OCI-LY3 (cell line): Measurements from ENCODE around the gene MMS22L.
A peak's percentile ranks its signal among the peaks of the same experiment; 100 is the strongest.

Experiments
- H2AFZ ChIP-seq: fragments of 200-600, 300-600 bp; shearing (Covaris generic); 2 replicates; pipeline ENCODE4 v1.6.0; 2014; ENCODE audit warnings: antibody characterized with exemption, low read depth, low read length
- H3K27ac ChIP-seq: fragments of 200-600, 300-600 bp; sonication (generic); 2 replicates; pipeline ENCODE4 v1.5.1; 2014; ENCODE audit warnings: mild to moderate bottlenecking, low read length, moderate library complexity, mixed read lengths
- H3K27me3 ChIP-seq: fragments of 200-600, 300-600 bp; sonication (generic); 2 replicates; pipeline ENCODE4 v1.6.1; 2014; ENCODE audit warnings: low read depth, low read length, mixed read lengths
- H3K36me3 ChIP-seq: fragments of 200-600, 300-600 bp; sonication (generic); replicated peaks from 2 replicates; pipeline ENCODE3; 2014; ENCODE audit warnings: low read depth, low read length, mixed read lengths
- H3K4me1 ChIP-seq: fragments of 300-600, 200-600 bp; sonication (generic); 2 replicates; pipeline ENCODE4 v1.6.1; 2014; ENCODE audit warnings: low read length, mixed read lengths
- H3K4me2 ChIP-seq: fragments of 200-600, 300-600 bp; sonication (generic); 2 replicates; pipeline ENCODE4 v1.6.1; 2014; ENCODE audit warnings: low read length, mixed read lengths
- H3K4me3 ChIP-seq: fragments of 300-600, 200-600 bp; sonication (generic); 2 replicates; pipeline ENCODE4 v1.5.1; 2014; ENCODE audit warnings: antibody characterized with exemption, mild to moderate bottlenecking, low read length, moderate library complexity
- H3K79me2 ChIP-seq: fragments of 300-600, 200-600 bp; shearing (Covaris generic); 2 replicates; pipeline ENCODE4 v1.6.1; 2014; ENCODE audit warnings: mild to moderate bottlenecking, low read length, mixed read lengths
- H3K9ac ChIP-seq: fragments of 300-600, 200-600 bp; shearing (Covaris generic); 2 replicates; pipeline ENCODE4 v1.6.0; 2014; ENCODE audit warnings: mild to moderate bottlenecking, low read length, moderate library complexity
- H3K9me3 ChIP-seq: fragments of 200-600, 300-600 bp; shearing (Covaris generic); 2 replicates; pipeline ENCODE4 v1.6.1; 2014; ENCODE audit warnings: low read length, mixed read lengths; ENCODE audit not compliant: insufficient read depth
- H4K20me1 ChIP-seq: fragments of 200-600, 300-600 bp; sonication (generic); 2 replicates; pipeline ENCODE4 v1.6.1; 2016; ENCODE audit warnings: low read length, mixed read lengths; ENCODE audit not compliant: insufficient read depth
- EZH2phosphoT487 ChIP-seq: fragments of 200-600 bp; shearing (Covaris generic); IDR thresholded peaks from 2 replicates; pipeline ENCODE4 v1.6.1; 2018; ENCODE audit warnings: antibody characterized with exemption, mixed run types, low read depth
- TF ChIP-seq, protein P1 (sequence below): fragments of 200-600, 300-600 bp; sonication (generic); IDR thresholded peaks from 2 replicates; pipeline ENCODE4 v1.5.1; 2014; ENCODE audit warnings: antibody characterized with exemption, low read length, low read depth

Gene MMS22L

DNA sequence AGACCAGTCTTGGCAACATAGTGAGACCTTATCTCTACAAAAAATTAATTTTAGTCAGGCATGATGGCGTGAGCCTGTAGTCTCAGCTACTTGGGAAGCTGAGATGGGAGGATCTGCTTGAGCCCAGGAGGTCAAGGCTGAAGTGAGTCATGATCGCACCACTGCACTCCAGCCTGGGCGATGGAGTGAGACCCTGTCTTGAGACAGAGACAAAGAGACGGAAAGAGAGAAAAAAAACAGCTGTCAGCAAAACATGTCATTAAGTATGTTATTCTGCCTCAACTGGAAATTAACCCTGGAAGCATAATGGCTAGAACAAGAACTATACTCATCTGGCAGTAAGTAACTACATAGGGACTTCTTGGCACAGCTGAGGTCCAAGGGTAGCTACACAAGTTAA lies 7.2 kb downstream of the MMS22L start:
- Histone ChIP-seq H3K36me3 (peaks cover 21% of the 10 kb centered on the region), H3K9ac (no peak overlapping the region), H3K27me3 (no peaks in the 10 kb centered on the region), H3K79me2 (peaks cover 15% of the 10 kb centered on the region), H3K27ac (no peak overlapping the region), H2AFZ (no peak overlapping the region), H4K20me1 (no peaks in the 10 kb centered on the region), H3K4me1 (peaks cover 14% of the 10 kb centered on the region), H3K4me2 (no peak overlapping the region), H3K9me3 (no peaks in the 10 kb centered on the region), H3K4me3 (no peak overlapping the region)
- TF ChIP-seq, protein P1, sequence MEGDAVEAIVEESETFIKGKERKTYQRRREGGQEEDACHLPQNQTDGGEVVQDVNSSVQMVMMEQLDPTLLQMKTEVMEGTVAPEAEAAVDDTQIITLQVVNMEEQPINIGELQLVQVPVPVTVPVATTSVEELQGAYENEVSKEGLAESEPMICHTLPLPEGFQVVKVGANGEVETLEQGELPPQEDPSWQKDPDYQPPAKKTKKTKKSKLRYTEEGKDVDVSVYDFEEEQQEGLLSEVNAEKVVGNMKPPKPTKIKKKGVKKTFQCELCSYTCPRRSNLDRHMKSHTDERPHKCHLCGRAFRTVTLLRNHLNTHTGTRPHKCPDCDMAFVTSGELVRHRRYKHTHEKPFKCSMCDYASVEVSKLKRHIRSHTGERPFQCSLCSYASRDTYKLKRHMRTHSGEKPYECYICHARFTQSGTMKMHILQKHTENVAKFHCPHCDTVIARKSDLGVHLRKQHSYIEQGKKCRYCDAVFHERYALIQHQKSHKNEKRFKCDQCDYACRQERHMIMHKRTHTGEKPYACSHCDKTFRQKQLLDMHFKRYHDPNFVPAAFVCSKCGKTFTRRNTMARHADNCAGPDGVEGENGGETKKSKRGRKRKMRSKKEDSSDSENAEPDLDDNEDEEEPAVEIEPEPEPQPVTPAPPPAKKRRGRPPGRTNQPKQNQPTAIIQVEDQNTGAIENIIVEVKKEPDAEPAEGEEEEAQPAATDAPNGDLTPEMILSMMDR, result no peak
- no peak for TF ChIP-seq EZH2phosphoT487

DNA sequence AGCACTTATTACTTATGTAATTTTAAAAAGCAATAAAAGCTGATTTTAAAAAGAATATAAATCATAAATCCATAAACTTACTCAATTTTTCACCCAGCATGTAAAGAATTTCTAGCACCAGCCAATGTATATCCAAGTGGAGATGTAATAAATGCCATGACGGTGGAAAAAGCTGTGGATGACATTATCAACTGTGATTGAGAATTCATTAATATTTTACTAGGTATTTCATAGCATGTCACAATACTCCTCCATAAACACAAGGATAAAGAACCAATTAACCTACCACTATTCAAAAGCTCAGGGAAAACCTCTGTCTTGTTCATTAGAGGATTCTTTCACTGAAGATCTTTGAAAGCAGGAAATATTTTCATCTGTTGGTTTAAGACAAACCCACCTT lies 13.2 kb downstream of the MMS22L start:
- Histone ChIP-seq H4K20me1 (no peaks in the 10 kb centered on the region), H2AFZ (no peak overlapping the region), H3K27me3 (no peaks in the 10 kb centered on the region), H3K4me1 (peaks cover 14% of the 10 kb centered on the region), H3K79me2 (peaks cover 4% of the 10 kb centered on the region; the same call in 1 of the 2 replicates), H3K36me3 (peaks cover 36% of the 10 kb centered on the region), H3K4me2 (no peak overlapping the region), H3K27ac (no peak overlapping the region), H3K9me3 (no peaks in the 10 kb centered on the region), H3K9ac (no peak overlapping the region), H3K4me3 (no peak overlapping the region)
- TF ChIP-seq, protein P1, result no peak
- TF ChIP-seq EZH2phosphoT487, result no peak

DNA sequence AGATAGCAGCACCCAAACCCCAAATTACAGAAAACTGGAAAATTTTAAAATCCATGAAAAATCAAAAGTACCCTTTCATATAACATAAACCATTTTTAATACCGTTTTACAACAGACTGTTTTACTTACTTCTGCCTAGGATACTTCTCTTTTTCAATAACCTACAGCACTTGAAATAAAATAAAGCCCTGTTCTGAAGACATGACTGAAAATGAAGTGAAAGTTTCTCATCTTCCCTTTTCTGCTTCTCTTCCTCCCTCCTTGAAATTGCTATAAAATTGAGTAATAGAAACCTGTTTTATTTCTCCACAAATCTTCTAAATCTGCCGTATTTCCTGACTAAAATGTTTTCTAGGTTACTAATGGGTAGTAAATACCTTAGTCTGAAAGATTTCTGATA lies 20.3 kb downstream of the MMS22L start:
- Histone ChIP-seq H3K27ac (peak overlapping the region; percentile 75), H3K9me3 (no peaks in the 10 kb centered on the region), H3K79me2 (no peaks in the 10 kb centered on the region), H3K4me2 (peak overlapping the region; percentile 65), H2AFZ (no peak overlapping the region), H3K36me3 (peaks cover 37% of the 10 kb centered on the region), H3K9ac (peak overlapping the region; percentile 12; the same call in 1 of the 2 replicates), H3K27me3 (no peaks in the 10 kb centered on the region), H3K4me1 (peaks cover 14% of the 10 kb centered on the region), H3K4me3 (peak overlapping the region; percentile 31), H4K20me1 (0 out of 2 replicates have a peak, but pooled peaks cover 3% of the 10 kb centered on the region)
- TF ChIP-seq EZH2phosphoT487, result no peak
- TF ChIP-seq, protein P1, result no peak

DNA sequence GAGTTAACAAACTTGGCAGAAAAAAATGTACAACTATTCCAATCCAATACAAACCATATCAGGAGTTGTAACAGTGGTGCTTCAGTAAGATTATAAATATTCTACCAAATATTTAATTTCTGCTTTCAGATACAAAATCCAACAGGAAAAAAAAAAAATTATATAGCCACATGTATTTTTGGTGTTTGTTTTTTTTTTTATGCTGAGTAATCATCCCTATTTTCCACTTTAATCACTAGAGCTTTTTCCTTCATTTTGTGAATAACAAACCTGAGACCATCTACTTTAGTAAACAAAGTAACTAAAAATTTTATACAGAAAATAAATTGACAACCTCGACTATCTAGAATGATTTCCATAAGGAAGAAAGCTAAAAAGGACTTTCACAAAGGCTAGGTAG lies 36.2 kb downstream of the MMS22L start:
- Histone ChIP-seq H3K27ac (no peak overlapping the region), H3K4me1 (no peaks in the 10 kb centered on the region), H3K9me3 (no peaks in the 10 kb centered on the region), H2AFZ (no peak overlapping the region), H3K4me3 (no peak overlapping the region), H3K36me3 (peaks cover 11% of the 10 kb centered on the region), H3K27me3 (no peaks in the 10 kb centered on the region), H4K20me1 (no peaks in the 10 kb centered on the region), H3K4me2 (no peak overlapping the region), H3K9ac (no peak overlapping the region), H3K79me2 (no peaks in the 10 kb centered on the region)
- TF ChIP-seq, protein P1, result no peak
- no peak for TF ChIP-seq EZH2phosphoT487
